Skin epidermis (tissue), 12 donors: Measurements from ENCODE around the gene VTI1A.

Experiments used
- H3K27ac ChIP-seq, 21 experiments: fragments of 200-600 bp; sonication (generic) in 11 of 21; one replicate each; pipeline ENCODE4 v1.5.0; 2020; ENCODE audit warnings: mild to moderate bottlenecking in 3 of 21, inconsistent platforms in 2 of 21, moderate library complexity in 2 of 21
- H3K4me3 ChIP-seq, 7 experiments: fragments of 200-600 bp; sonication (generic) in 2 of 7; one replicate each; pipeline ENCODE4 v1.5.0; 2020; ENCODE audit warnings: inconsistent platforms in 2 of 7, mild to moderate bottlenecking in 2 of 7, moderate library complexity in 1 of 7

Gene VTI1A

DNA sequence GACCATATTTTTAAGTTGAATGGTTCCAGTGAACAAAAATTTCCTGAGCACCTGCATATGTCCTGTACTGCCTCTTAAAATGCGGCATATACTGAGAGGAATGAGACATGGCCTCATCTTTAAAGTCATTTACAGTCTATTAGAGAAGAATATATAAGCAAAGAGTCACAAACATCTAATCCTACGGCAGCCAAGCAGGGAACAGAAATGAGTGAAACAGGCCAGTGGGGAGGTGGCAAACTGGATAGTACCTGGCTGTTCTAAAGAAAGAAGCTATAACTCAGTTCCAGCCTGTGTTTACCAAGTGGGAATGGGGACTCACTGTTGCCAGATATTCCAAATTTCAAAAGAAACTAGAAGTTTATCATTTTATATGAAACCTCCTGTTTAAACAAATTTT is 211.4 kb downstream of the VTI1A start:
- Histone ChIP-seq H3K27ac (no peak overlapping the region), H3K4me3 (no peak overlapping the region)

DNA sequence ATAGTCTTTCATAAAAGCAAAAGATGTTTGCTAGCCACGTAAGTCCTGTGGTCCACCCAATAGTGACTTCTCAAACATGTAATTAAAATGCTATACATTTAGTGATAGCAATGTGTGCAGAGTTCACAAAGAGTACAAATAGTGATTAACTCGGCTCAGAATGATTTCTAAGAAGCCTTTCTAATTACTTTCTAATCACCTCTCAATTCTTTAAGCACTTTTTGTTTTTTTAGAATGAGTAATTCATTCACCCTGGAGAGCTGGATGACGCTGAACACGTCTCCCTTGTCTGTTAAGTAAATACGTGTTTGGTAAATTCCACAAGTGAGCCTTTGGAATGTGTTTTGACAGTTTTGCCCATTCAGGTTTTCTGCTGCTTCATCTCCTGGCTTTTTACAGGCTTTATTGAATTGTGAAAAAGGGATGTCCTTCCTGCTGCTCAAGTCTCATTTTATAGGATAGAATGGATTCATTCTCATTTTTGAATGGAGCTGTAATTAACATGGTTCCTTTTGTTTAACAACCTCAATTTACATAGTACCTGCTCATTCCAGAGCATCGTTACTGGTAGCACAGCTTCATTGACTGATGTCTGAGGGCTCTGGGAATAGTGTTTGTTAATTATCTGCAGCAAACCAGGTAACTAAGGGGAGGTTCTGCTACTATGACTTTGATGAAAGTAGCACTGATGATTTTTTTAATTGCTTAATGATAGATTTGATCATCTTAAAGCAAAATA is 212.1 kb downstream of the VTI1A start:
- Histone ChIP-seq H3K4me3 (no peak overlapping the region), H3K27ac (no peak overlapping the region)

GRCh38 chr10:112663234-112664125 is 216.5 kb downstream of the VTI1A start:
- H3K4me3 ChIP-seq = no peak overlapping the region
- H3K27ac ChIP-seq = no peak overlapping the region

DNA sequence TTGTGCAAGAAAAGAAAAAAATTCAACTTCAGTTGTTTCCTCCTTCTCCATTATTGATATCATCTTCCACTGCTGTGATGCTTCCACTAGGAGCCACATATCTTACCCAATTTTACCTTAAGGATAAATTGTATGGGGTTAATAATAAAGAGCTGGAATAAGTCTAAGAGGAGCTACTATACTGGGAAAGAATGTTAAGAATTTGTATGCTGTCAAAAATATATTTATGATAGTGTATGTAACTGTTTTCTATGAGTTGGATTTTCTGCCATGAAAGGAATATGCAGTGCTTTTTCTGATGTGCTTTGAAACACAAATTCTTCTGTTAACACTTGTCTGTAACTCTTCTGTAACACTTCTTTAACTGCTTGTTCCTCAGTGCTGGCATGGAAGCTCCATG is 219.1 kb downstream of the VTI1A start:
- Histone ChIP-seq H3K4me3 (no peak overlapping the region), H3K27ac (no peak overlapping the region)

DNA sequence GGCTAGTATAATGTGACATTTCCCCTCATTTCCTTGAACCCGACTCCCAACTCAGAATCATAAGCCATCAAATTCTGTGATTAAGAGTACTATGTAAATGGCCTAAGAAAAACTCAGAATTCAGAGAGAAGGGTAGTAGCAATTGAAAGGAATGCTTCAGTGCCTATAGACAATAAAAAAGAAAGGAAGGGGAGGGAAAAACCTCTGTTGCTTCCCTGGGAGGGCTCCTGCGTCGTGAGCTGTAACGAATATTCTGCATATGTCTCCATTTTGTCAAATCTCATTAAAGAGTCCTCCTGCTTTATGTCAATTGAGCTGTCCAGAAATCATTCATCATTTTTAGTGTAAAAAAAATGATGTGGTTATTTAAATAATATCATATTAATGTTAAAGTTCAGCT is 223.0 kb downstream of the VTI1A start:
- Histone ChIP-seq H3K27ac (no peak overlapping the region), H3K4me3 (no peak overlapping the region)

GRCh38 chr10:112671743-112672142 is 224.7 kb downstream of the VTI1A start:
- H3K4me3 ChIP-seq = no peak overlapping the region

GRCh38 chr10:112672706-112673105 is 225.7 kb downstream of the VTI1A start:
- H3K27ac ChIP-seq = no peak overlapping the region
- no peak overlapping the region for H3K4me3 ChIP-seq

More at GRCh38 chr10:112671743-112672142, 224.7 kb downstream of the VTI1A start:
- H3K27ac ChIP-seq = no peak overlapping the region

DNA sequence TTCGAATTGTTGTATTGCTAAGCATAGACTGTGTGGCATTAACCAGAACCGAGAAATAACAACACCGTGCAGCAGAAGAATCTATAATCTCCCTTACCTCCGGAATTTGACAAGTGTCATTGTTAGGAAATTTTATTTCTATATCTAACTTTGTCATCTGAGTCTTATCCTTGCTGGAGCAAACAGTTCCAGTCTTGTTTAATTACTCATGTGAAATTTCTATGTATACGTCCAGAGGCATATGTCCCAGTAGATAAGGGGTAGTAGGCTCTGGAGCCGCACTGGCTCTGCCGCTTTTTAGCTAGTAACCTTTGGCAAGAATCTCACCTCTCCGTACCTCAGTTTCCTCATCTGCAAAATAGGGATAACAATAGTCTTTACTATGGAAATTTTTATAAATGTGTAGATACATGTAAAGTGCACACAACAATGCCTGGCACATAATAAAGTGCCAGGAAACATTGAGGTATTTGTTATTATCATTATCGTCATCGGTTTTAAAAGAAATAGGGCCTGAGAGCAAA is 228.6 kb downstream of the VTI1A start:
- Histone ChIP-seq H3K27ac (no peak overlapping the region), H3K4me3 (no peak overlapping the region)

DNA sequence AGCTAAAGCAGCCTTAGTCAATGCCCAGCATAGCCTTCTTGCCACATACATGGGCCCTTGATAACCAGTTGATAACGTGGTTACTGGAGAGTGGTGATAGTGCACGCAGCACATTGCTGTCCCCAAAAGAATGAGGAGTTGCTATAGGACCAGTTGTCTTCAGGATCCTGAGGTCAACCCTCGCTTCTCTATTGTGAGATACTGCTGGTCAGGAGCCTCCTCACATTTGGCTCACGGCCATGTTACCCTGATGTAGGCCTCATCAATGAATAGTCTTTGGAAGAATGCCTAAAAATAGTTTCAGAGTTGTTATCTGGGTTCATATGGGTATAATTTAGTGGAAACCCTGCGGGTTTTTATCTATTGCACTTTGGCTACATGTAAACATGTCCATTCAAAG is 230.7 kb downstream of the VTI1A start:
- Histone ChIP-seq H3K4me3 (no peak overlapping the region), H3K27ac (no peak overlapping the region)

DNA sequence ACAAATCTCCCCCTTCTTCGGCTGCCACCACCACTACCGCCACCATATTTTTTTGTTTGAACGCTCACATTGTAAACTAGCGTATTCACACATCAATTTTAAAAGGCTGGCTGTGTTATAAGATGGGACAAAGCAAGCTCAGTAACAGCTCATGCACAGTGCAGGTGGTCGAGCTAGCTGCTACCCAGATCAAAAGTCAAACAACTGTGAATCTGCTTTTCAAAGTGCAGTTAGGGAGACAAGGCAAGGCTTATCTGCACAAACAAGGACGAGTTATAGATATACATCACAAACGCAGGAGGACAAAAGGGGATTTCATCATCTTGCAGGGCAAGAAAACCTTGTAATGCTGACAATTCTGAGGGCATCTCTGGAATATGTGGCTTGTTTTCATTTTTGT is 231.6 kb downstream of the VTI1A start:
- Histone ChIP-seq H3K27ac (no peak overlapping the region), H3K4me3 (no peak overlapping the region)

- no peak overlapping the region for H3K4me3 ChIP-seq
- no peak overlapping the region for H3K27ac ChIP-seq
Observed at GRCh38 chr10:112678987-112679386, 232.0 kb downstream of the VTI1A start.

DNA sequence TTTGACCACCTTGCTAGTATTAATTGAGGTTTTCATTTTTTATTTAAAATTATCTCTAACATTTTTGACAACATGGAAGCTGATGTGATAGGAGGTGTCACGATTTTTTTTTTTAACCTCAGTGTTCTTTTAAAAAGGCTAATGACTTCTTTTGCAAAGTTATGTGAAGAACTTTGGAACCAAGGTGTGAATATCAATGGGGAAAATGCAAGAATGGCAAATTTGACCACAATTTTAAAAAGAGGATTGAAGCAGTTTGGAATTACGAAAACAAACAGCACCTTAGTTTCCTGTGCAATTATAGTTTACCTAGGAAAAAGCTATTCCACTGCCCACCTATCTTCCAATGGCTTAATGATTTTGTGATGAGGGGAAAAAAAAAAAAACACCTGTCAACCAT is 232.4 kb downstream of the VTI1A start:
- no peak overlapping the region for H3K4me3 ChIP-seq
- H3K27ac ChIP-seq = no peak overlapping the region

DNA sequence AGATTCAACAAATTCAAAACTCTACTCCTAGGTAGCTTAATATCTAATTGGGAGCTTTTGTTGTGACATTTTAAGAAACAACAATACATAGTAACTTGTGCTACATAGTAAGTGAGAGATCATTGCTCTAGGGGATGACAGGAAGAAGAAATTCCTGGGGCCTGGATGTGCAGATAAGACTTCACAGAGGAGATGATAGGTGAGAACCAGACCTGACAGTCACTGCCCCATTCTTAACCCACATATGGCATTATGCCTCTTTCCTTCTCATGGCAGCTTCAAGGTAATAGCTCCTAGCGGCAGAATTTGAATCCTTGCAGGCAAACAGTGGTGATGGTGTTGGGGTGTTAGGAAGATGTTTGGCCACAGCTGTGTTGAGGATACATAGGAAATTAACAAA is 233.6 kb downstream of the VTI1A start:
- Histone ChIP-seq H3K4me3 (no peak overlapping the region), H3K27ac (no peak overlapping the region)

- Histone ChIP-seq H3K27ac (no peak overlapping the region), H3K4me3 (no peak overlapping the region)
Observed at GRCh38 chr10:112687647-112688046, 240.6 kb downstream of the VTI1A start.

DNA sequence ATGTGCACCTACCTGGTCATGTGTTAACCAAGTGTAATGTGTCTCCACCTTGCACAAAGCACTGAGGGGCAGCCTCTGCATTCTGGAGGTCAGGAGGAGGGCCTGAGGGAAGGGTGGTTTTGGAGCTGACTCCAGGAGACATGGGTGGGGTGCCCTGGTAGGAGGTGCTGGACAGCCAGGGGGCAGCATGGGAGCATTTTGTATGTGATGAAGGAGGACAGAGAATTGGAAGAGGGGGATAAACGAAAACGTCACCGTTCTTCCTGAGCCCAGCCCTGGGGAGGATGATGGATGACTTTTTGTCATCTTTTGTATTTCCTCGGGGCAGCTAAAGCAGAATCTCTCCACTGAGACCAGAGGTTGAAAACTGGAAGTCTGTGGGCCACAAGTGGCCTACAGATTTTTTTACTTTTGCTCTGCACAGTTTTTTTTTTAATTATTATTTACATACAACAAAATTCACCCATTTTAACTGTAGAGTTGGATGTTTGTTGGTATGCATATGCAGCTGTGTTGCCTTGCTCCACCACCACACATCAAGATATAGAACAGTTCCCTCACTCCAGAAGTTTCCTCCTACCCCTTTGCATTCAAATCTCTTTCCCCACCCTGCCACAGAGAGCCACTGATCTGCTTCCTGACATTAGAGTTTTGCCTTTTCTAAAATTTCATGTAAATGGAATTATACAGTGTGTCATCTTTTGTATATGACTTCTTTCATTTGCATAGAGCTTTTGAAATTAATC is 242.5 kb downstream of the VTI1A start:
- H3K4me3 ChIP-seq = no peak overlapping the region

DNA sequence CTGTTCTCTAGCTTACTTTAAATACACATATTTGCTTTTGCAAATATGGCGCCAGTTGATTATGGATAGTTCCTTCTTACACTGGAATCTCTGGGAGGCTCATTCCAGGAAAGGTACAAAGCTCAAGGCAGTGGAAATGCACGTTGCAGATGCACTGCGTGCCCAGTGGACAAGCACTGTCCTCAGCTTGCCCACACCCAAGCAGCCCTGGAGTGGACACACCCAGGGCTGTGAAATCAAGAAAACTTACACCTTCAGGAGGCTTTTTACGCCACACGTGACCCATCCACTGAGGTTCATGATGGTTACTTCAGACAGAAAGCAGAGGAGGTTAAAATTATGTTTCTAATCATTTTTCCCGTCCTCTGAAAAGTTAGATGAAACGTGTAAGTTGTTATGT is 248.5 kb downstream of the VTI1A start:
- no peak overlapping the region for H3K4me3 ChIP-seq
- H3K27ac ChIP-seq = no peak overlapping the region

More for the DNA sequence above, 242.5 kb downstream of the VTI1A start:
- no peak overlapping the region for H3K27ac ChIP-seq

GRCh38 chr10:112696592-112696991 is 249.6 kb downstream of the VTI1A start:
- no peak overlapping the region for H3K27ac ChIP-seq
- no peak overlapping the region for H3K4me3 ChIP-seq

DNA sequence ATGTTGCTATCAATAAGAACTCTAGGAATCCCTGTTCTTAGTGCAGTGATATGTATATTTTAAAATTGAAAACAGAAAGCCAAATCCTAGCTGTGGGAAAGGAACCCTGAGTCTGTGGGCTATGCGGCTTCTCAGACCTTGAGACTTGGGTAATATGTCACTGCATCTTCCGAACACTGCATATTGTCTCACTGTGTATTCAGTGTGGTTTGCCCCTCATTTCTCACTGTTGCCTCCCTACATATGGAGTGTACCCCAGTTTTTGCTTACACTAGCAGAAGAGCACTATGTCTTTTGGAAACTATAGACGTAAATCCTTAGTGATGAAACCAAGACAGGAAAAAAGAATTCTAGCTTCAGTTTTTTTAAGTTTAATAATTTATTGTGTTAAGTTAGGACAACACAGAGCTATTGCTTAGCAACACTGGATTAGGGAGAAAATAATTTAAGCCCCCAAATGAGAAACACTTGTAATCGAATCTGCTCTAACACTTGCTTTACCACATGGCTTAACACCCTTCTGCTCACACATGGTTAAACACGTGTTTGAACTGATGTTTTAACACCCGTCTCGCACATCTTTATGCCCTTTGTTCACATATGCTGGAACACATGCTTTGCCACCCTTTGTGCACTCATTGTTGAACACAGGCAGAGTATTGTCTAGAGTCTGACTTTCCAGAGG is 251.3 kb downstream of the VTI1A start:
- H3K4me3 ChIP-seq = no peak overlapping the region
- H3K27ac ChIP-seq = peak overlapping the region in 1 of 21 experiments; percentile 14

- Histone ChIP-seq H3K4me3 (no peak overlapping the region), H3K27ac (peak overlapping the region in 1 of 21 experiments; percentile 14)
Observed at GRCh38 chr10:112698818-112699164, 251.8 kb downstream of the VTI1A start.

DNA sequence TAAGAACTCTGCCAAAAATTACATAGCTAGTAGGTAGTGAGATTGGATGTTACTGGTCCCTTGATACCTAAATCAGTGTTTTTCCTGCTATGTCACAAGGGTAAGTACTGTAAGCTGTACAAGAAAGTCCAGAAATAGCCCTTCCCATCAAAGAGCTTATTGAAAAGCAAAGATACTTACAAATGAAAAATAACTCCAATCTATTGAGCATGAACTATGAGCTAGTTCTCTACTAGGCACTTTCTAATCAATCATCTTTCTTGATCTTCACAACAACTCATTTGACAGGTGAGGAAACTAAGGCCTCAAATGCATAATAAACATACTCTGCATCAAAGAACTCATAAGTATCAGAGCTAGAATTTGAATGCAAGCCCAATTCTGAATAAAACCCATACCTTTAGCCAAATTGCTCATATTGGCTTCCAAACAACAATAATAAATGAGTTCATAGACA is 253.2 kb downstream of the VTI1A start:
- Histone ChIP-seq H3K27ac (no peak overlapping the region), H3K4me3 (no peak overlapping the region)
